Lung (tissue), 12 donors: ENCODE measurements around the gene SVIL. TPM values are rescaled to one million over a fixed set of nuclear protein-coding genes. Genes with fewer than 3 reads are reported as not detected.

Experiments used
- ATAC-seq: fragments of 200-7000 bp; cut with Tn5 transposase; one replicate; pipeline ENCODE4 v1.9.1; 2020; ENCODE audit warnings: moderate number of reproducible peaks; ENCODE audit not compliant: insufficient read depth, low FRiP score
- DNase-seq, 3 donors: peaks; one replicate each; pipeline ENCODE4 v3.0.0-alpha.2; 2013 to 2017
- H3K27ac ChIP-seq, 2 donors: one replicate each; pipeline ENCODE4 v1.5.1; 2013; ENCODE audit warnings: mild to moderate bottlenecking in 2 of 2, moderate library complexity in 2 of 2, control low read depth in 1 of 2, inconsistent platforms in 1 of 2, low read depth in 1 of 2, low read length in 1 of 2
- H3K27me3 ChIP-seq, 3 donors: one replicate each; pipeline ENCODE4 v1.5.1; 2013; ENCODE audit warnings: low read length in 2 of 3; ENCODE audit not compliant: control insufficient read depth in 3 of 3, insufficient read depth in 3 of 3
- H3K36me3 ChIP-seq, 4 donors: one replicate each; pipeline ENCODE4 v1.5.1; 2013; ENCODE audit warnings: low read length in 4 of 4, mild to moderate bottlenecking in 1 of 4, moderate library complexity in 1 of 4; ENCODE audit not compliant: control insufficient read depth in 4 of 4, insufficient read depth in 4 of 4
- H3K4me1 ChIP-seq, 5 donors: one replicate each; pipeline ENCODE4 v1.5.1; 2013; ENCODE audit warnings: low read length in 5 of 5, mild to moderate bottlenecking in 2 of 5, moderate library complexity in 1 of 5; ENCODE audit not compliant: control insufficient read depth in 5 of 5, insufficient read depth in 5 of 5
- H3K4me3 ChIP-seq: one replicate; pipeline ENCODE4 v1.5.1; 2013; ENCODE audit warnings: mild to moderate bottlenecking, control low read depth, moderate library complexity
- H3K9ac ChIP-seq, 2 donors: one replicate each; pipeline ENCODE4 v1.5.1; 2013; ENCODE audit warnings: low read length in 2 of 2, control low read depth in 1 of 2; ENCODE audit not compliant: insufficient read depth in 1 of 2
- H3K9me3 ChIP-seq, 4 donors: one replicate each; pipeline ENCODE4 v1.5.1; 2013; ENCODE audit warnings: low read length in 3 of 4, mild to moderate bottlenecking in 1 of 4, moderate library complexity in 1 of 4; ENCODE audit not compliant: control insufficient read depth in 4 of 4, insufficient read depth in 3 of 4
- CTCF ChIP-seq: IDR thresholded peaks from 2 replicates; pipeline ENCODE4 v1.5.1; 2012; ENCODE audit warnings: mild to moderate bottlenecking; ENCODE audit errors: control extremely low read depth, extremely low read depth
- WGBS, 2 donors: extraction: QIAGEN DNeasy Blood & Tissue Kit; methylation state at CpG; one replicate each; pipeline ENCODE4 v1.1.7; 2013; 5-methylcytosine and 5-hydroxymethylcytosine counted together
- polyA plus RNA-seq, 2 donors: library from polyadenylated mRNA; stranded (reverse); fragments of 200-250 nt; gene quantifications; one replicate each; pipeline ENCODE4 v1.2.1, GENCODE V29; 2013
- total RNA-seq, 2 donors: library from RNA; depleted of rRNA in 1 of 2; stranded (reverse); fragments of >200 nt in 1 of 2; gene quantifications; one replicate each; pipeline ENCODE4 v1.2.1, GENCODE V29; 2014 to 2021
- donor health status: control.
- donor health status: control.
- donor health status: Bipolar disorder and iron deficiency.
- donor health status: healthy.
- donor health status: DM: yes; HTN: yes; CAD: no.

The SVIL gene
- total and polyA plus RNA-seq, 4 donors = 13.6 to 117 (median 44.0) TPM

- no peak for ATAC-seq
- WGBS, 2 donors = 79 to 88% methylated on average over 6 of the region's 6 CpGs
Observed at GRCh38 chr10:29600821-29601220, 34.0 kb downstream of the SVIL start.

GRCh38 chr10:29600067-29600466 lies 34.7 kb downstream of the SVIL start:
- H3K4me1 ChIP-seq = peaks cover 0 to 11% (median 1%) of the 10 kb centered on the region in 5 donors
- peak overlapping the region in 1 of 2 donors; percentile 82 for H3K27ac ChIP-seq
- H3K9ac ChIP-seq = no peak overlapping the region
- no peak for TF ChIP-seq CTCF
- DNase-seq (no peak), ATAC-seq (no peak)
- no peak overlapping the region for H3K4me3 ChIP-seq
- H3K9me3 ChIP-seq = no peaks in the 10 kb centered on the region
- WGBS, 2 donors = 93 to 98% methylated on average over 2 of the region's 2 CpGs
- H3K27me3 ChIP-seq = no peaks in the 10 kb centered on the region
- no peaks in the 10 kb centered on the region for H3K36me3 ChIP-seq

More at GRCh38 chr10:29600821-29601220, 34.0 kb downstream of the SVIL start:
- no peak for TF ChIP-seq CTCF
- DNase-seq = no peak
- H3K9ac ChIP-seq = no peak overlapping the region
- no peaks in the 10 kb centered on the region for H3K9me3 ChIP-seq
- no peaks in the 10 kb centered on the region for H3K27me3 ChIP-seq
- H3K27ac ChIP-seq = no peak overlapping the region
- peaks cover 0 to 11% (median 1%) of the 10 kb centered on the region in 5 donors for H3K4me1 ChIP-seq
- H3K4me3 ChIP-seq = no peak overlapping the region
- H3K36me3 ChIP-seq = no peaks in the 10 kb centered on the region

GRCh38 chr10:29598851-29599311 lies 35.9 kb downstream of the SVIL start:
- no peaks in the 10 kb centered on the region for H3K27me3 ChIP-seq
- no peaks in the 10 kb centered on the region for H3K9me3 ChIP-seq
- TF ChIP-seq CTCF = no peak
- 68 to 78% methylated on average over 6 of the region's 6 CpGs for WGBS, 2 donors
- H3K9ac ChIP-seq = no peak overlapping the region
- H3K36me3 ChIP-seq = no peaks in the 10 kb centered on the region
- ATAC-seq (no peak), DNase-seq (peak; percentile 37 to 82 (median 73))
- no peak overlapping the region for H3K4me3 ChIP-seq
- peak overlapping the region; percentile 11 to 82 for H3K27ac ChIP-seq
- peaks cover 0 to 11% (median 0%) of the 10 kb centered on the region in 5 donors for H3K4me1 ChIP-seq

- H3K36me3 ChIP-seq = no peaks in the 10 kb centered on the region
- no peak for ATAC-seq
- H3K4me1 ChIP-seq = peaks cover 0 to 11% (median 0%) of the 10 kb centered on the region in 5 donors
- WGBS, 2 donors = 93 to 96% methylated on average over 11 of the region's 11 CpGs
- no peaks in the 10 kb centered on the region for H3K9me3 ChIP-seq
- peak overlapping the region in 1 of 2 donors; percentile 28 for H3K27ac ChIP-seq
- H3K4me3 ChIP-seq = no peak overlapping the region
- TF ChIP-seq CTCF = no peak
- DNase-seq = no peak
- no peaks in the 10 kb centered on the region for H3K27me3 ChIP-seq
- H3K9ac ChIP-seq = no peak overlapping the region
Observed at GRCh38 chr10:29596826-29597225, 37.9 kb downstream of the SVIL start.
